Adrenal gland (tissue), 5 donors: Measurements from ENCODE around the gene ASXL1.
"Not testable (repeated sequence)": the region's sequence is repeated elsewhere in the genome, so short reads cannot be mapped to it uniquely, and the experiment has no call there.

Experiments used
- CTCF ChIP-seq, 6 experiments: fragments of 450-650 bp in 4 of 6; fragments of 200-600 bp in 2 of 6; sonication (generic) in 1 of 6; IDR thresholded peaks; 1 replicate in 5 of 6; 2 replicates in 1 of 6; pipeline versions ENCODE4 v1.5.1 to v1.8.0; 2016 to 2021; ENCODE audit warnings: antibody characterized with exemption in 6 of 6, mild to moderate bottlenecking in 2 of 6, moderate library complexity in 1 of 6
- POLR2A ChIP-seq, 2 donors: fragments of 450-650 bp; IDR thresholded peaks; one replicate each; pipeline ENCODE4 v1.6.1; 2017; ENCODE audit warnings: antibody characterized with exemption in 2 of 2, mild to moderate bottlenecking in 2 of 2, moderate library complexity in 1 of 2
- donor health status: DM: no; HTN: no; CAD: no.

- TF ChIP-seq CTCF, POLR2A (IDR thresholded peaks at IDR 0.05): not testable (repeated sequence)
These were observed 25.3 kb downstream of the ASXL1 start for GRCh38 chr20:32383441-32383840.
